ENCODE results near the gene PBX3. TPM values are rescaled to one million over a fixed set of nuclear protein-coding genes. Genes with fewer than 3 reads are reported as not detected.

PBX3 gene
- total and polyA plus RNA-seq, 9 of the 15 experiments (the other 6 are each of a cell fraction or from before 2014, with no cell fraction given), result 0.14 to 5.8 (median 0.92) TPM

- TF ChIP-seq HNRNPUL1 (IDR thresholded peaks at IDR 0.05; ENCODE audit: low read length), result no peak
- no peak for TF ChIP-seq MTA1 (IDR thresholded peaks at IDR 0.05; ENCODE audit: borderline replicate concordance)
- no peak for TF ChIP-seq NFXL1 (CRISPR knock-in tag; IDR thresholded peaks at IDR 0.05)
Observed at GRCh38 chr9:125931211-125931610, 184.0 kb downstream of the PBX3 start (continued).

DNA sequence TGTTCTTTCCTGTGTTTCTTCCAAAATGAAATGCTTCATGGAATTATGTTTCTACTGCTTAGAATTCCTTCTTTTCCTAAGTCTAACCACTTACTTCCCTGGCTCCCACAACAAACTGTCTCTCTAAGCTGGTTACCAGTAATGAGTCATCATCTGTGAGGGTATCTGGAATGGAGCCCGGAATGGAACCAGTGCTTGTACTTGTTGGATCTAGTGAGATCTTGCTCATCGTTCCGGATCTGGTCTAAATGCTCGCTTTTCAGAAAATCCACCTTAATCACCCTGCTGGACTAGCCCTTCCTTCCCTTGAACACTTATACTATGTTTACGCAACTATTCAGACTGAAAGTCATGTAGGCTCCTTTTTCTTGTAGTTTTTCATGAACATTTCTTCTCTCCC is 184.8 kb downstream of the PBX3 start:
- no peak for FAIRE-seq
- no peaks in the 10 kb centered on the region for H3K79me2 ChIP-seq (ENCODE audit: control insufficient read depth, insufficient read depth, low read length)
- no peak overlapping the region for H3K4me3 ChIP-seq
- H3K36me3 ChIP-seq (ENCODE audit: control insufficient read depth, insufficient read depth, low read length), result no peaks in the 10 kb centered on the region
- in situ Hi-C loops (cut with MboI) (no loop called here), intact Hi-C loops (cut with micrococcal nuclease) (no loop called here)
- no peak for ATAC-seq
- no peaks in the 10 kb centered on the region for H3K9me1 ChIP-seq (ENCODE audit: control insufficient read depth, insufficient read depth, low read length)
- H3K4me2 ChIP-seq (ENCODE audit: insufficient read depth, low read length), result no peak overlapping the region
- CTCF ChIA-PET (ENCODE audit: low intra/inter-chr PET ratio), result no interaction called here
- H3K27me3 ChIP-seq (ENCODE audit: control insufficient read depth in 2 of 2, insufficient read depth in 2 of 2, low read length in 2 of 2), result peaks cover 0 to 2% of the 10 kb centered on the region in 2 experiments; a peak in 2 of 5 replicates
- POLR2A ChIA-PET, result no interaction called here
- H3K4me1 ChIP-seq (replicated peaks in 1 of 2; ENCODE audit: control insufficient read depth in 2 of 2, insufficient read depth in 2 of 2, low read length in 2 of 2), result no peaks in the 10 kb centered on the region
- no peak overlapping the region for H2AFZ ChIP-seq (ENCODE audit: low read depth, low read length)
- H3K9ac ChIP-seq (ENCODE audit: insufficient read depth in 1 of 2, low read depth in 2 of 2, low read length in 2 of 2), result no peak overlapping the region
- no peaks in the 10 kb centered on the region for H3K9me3 ChIP-seq (replicated peaks; ENCODE audit: control insufficient read depth, insufficient read depth, low read depth, low read length)
- H4K20me1 ChIP-seq (replicated peaks; ENCODE audit: control insufficient read depth, insufficient read depth, low read length), result no peaks in the 10 kb centered on the region
- no peak overlapping the region for H3K27ac ChIP-seq (ENCODE audit: extremely low read depth, low read depth, low read length)
- DNase-seq (ENCODE audit: extremely low read depth in 1 of 4, low spot score in 3 of 4), result peak in 1 of 4 experiments; percentile 5
- BruUV-seq (replicated peaks), result no TSS peak
- 2% methylated on average over 5 of the region's 5 CpGs for WGBS (ENCODE audit: insufficient coverage, low coverage, missing lambda C conversion rate)
- TF ChIP-seq POLR2AphosphoS2 (IDR thresholded peaks at IDR 0.05; ENCODE audit: low read length), result no peak
- no peak for TF ChIP-seq MAX (CRISPR knock-in tag; IDR thresholded peaks at IDR 0.05)
- no peak for TF ChIP-seq ZNF384 (IDR thresholded peaks at IDR 0.05; ENCODE audit: low read depth, low read length)
- TF ChIP-seq, protein P1, sequence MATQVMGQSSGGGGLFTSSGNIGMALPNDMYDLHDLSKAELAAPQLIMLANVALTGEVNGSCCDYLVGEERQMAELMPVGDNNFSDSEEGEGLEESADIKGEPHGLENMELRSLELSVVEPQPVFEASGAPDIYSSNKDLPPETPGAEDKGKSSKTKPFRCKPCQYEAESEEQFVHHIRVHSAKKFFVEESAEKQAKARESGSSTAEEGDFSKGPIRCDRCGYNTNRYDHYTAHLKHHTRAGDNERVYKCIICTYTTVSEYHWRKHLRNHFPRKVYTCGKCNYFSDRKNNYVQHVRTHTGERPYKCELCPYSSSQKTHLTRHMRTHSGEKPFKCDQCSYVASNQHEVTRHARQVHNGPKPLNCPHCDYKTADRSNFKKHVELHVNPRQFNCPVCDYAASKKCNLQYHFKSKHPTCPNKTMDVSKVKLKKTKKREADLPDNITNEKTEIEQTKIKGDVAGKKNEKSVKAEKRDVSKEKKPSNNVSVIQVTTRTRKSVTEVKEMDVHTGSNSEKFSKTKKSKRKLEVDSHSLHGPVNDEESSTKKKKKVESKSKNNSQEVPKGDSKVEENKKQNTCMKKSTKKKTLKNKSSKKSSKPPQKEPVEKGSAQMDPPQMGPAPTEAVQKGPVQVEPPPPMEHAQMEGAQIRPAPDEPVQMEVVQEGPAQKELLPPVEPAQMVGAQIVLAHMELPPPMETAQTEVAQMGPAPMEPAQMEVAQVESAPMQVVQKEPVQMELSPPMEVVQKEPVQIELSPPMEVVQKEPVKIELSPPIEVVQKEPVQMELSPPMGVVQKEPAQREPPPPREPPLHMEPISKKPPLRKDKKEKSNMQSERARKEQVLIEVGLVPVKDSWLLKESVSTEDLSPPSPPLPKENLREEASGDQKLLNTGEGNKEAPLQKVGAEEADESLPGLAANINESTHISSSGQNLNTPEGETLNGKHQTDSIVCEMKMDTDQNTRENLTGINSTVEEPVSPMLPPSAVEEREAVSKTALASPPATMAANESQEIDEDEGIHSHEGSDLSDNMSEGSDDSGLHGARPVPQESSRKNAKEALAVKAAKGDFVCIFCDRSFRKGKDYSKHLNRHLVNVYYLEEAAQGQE (IDR thresholded peaks at IDR 0.05; ENCODE audit: borderline replicate concordance), result 0 out of 2 replicates have a peak, but pooled peaks have one; percentile 16
- TF ChIP-seq, protein P1 (CRISPR knock-in tag; IDR thresholded peaks at IDR 0.05; ENCODE audit: low read depth), result no peak
- TF ChIP-seq GABPA (tag; conservative IDR thresholded peaks at IDR 0.05; ENCODE audit: low read depth), result no peak
- TF ChIP-seq JUND (IDR thresholded peaks at IDR 0.05; ENCODE audit: borderline replicate concordance, low read depth, low read length), result peak; percentile 58; the same call in 1 of the 2 replicates
- peak; percentile 65; the same call in 2 of the 3 replicates for TF ChIP-seq JUND (tag; IDR thresholded peaks at IDR 0.05; ENCODE audit: borderline replicate concordance, low read depth, low read length)
- no peak for TF ChIP-seq PML (IDR thresholded peaks at IDR 0.05; ENCODE audit: low read length)
- TF ChIP-seq FOSL1 (tag; conservative IDR thresholded peaks at IDR 0.05), result peak; percentile 46
